Transverse colon (tissue), 4 donors: ENCODE data around the gene DLAT. TPM values are rescaled to one million over a fixed set of nuclear protein-coding genes. Genes with fewer than 3 reads are reported as not detected.

Source experiments
- DNase-seq: peaks from one replicate; pipeline ENCODE4 v3.0.0-alpha.2; 2019
- H3K27ac ChIP-seq, 4 donors: fragments of 200-600 bp; sonication (generic); 2 replicates each; pipeline ENCODE4 v1.5.1; 2016 to 2018; ENCODE audit warnings: inconsistent platforms in 4 of 4
- H3K27me3 ChIP-seq: fragments of 200-600 bp; sonication (generic); 2 replicates; pipeline ENCODE4 v1.5.1; 2017; ENCODE audit warnings: inconsistent platforms
- H3K36me3 ChIP-seq, 4 donors: fragments of 200-600 bp; sonication (generic); 2 replicates each; pipeline ENCODE4 v1.5.1; 2017 to 2019; ENCODE audit warnings: inconsistent platforms in 4 of 4
- H3K4me1 ChIP-seq, 4 donors: fragments of 200-600 bp; sonication (generic); 2 replicates each; pipeline ENCODE4 v1.5.1; 2017 to 2020; ENCODE audit warnings: inconsistent platforms in 4 of 4
- H3K4me3 ChIP-seq, 4 donors: fragments of 200-600 bp; sonication (generic); 1 replicate in 1 of 4; 2 replicates in 3 of 4; pipeline versions ENCODE4 v1.5.1 to v1.6.1; 2017 to 2019; ENCODE audit warnings: inconsistent platforms in 4 of 4
- H3K9me3 ChIP-seq, 2 donors: fragments of 200-600 bp; sonication (generic); 2 replicates each; pipeline ENCODE4 v1.5.1; 2017 to 2019; ENCODE audit warnings: inconsistent platforms in 2 of 2
- EP300 ChIP-seq: sonication (generic); formaldehyde crosslinking; IDR thresholded peaks from one replicate; pipeline ENCODE4 v1.6.1; 2017; ENCODE audit warnings: antibody characterized with exemption, low read depth
- POLR2A ChIP-seq: fragments of 450-650 bp; IDR thresholded peaks from one replicate; pipeline ENCODE4 v1.6.1; 2016; ENCODE audit warnings: antibody characterized with exemption, mild to moderate bottlenecking, moderate library complexity
- POLR2AphosphoS5 ChIP-seq, 3 donors: sonication (generic); formaldehyde crosslinking; IDR thresholded peaks; one replicate each; pipeline ENCODE4 v1.6.1; 2016; ENCODE audit warnings: antibody characterized with exemption in 3 of 3
- WGBS, 2 donors: methylation state at CpG; one replicate each; pipeline ENCODE4 v1.1.5; 2018; ENCODE audit warnings: low coverage in 1 of 2; 5-methylcytosine and 5-hydroxymethylcytosine counted together
- in situ Hi-C, 4 donors: fragments of 200-750 bp; cut with MboI; loops; one replicate each; pipeline versions ENCODE4 v1.15.0 to v1.15.1; 2017; ENCODE audit warnings: low sequenced_read_pairs in 3 of 4, low pct_ligation_motif_present in 1 of 4, low pct_unique_long_range_greater_than_20kb in 1 of 4
- intact Hi-C: fragments of 100-400 bp; cut with DNase I; formaldehyde crosslinking; loops from one replicate; pipeline ENCODE4 v1.15.1; 2023; ENCODE audit warnings: low total_unique reads
- total RNA-seq, 4 donors: library from RNA; depleted of rRNA; stranded (reverse); fragments of >200 nt; gene quantifications; one replicate each; pipeline ENCODE4 v1.1.0, GENCODE V29; 2016
- TF ChIP-seq, protein P1 (sequence below), 5 experiments: fragments of 200-600 bp in 3 of 5; fragments of 450-650 bp in 2 of 5; sonication (generic) in 3 of 5; IDR thresholded peaks; 1 replicate in 2 of 5; 2 replicates in 3 of 5; pipeline ENCODE4 v1.5.1; 2016 to 2017; ENCODE audit warnings: antibody characterized with exemption in 5 of 5, inconsistent platforms in 3 of 5, mild to moderate bottlenecking in 2 of 5, moderate library complexity in 1 of 5

The DLAT gene
- total RNA-seq, 4 donors from 2014 or later = 20.2 to 40.3 (median 23.8) TPM

GRCh38 chr11:112029460-112029859 is 4.3 kb downstream of the DLAT start:
- no peak overlapping the region for H3K27ac ChIP-seq
- peaks cover 0 to 55% (median 24%) of the 10 kb centered on the region in 4 donors for H3K36me3 ChIP-seq
- no peak overlapping the region for H3K4me3 ChIP-seq
- TF ChIP-seq POLR2A (no peak), POLR2AphosphoS5 (IDR thresholded peaks at IDR 0.05) (no peak), EP300 (no peak)
- TF ChIP-seq, protein P1, sequence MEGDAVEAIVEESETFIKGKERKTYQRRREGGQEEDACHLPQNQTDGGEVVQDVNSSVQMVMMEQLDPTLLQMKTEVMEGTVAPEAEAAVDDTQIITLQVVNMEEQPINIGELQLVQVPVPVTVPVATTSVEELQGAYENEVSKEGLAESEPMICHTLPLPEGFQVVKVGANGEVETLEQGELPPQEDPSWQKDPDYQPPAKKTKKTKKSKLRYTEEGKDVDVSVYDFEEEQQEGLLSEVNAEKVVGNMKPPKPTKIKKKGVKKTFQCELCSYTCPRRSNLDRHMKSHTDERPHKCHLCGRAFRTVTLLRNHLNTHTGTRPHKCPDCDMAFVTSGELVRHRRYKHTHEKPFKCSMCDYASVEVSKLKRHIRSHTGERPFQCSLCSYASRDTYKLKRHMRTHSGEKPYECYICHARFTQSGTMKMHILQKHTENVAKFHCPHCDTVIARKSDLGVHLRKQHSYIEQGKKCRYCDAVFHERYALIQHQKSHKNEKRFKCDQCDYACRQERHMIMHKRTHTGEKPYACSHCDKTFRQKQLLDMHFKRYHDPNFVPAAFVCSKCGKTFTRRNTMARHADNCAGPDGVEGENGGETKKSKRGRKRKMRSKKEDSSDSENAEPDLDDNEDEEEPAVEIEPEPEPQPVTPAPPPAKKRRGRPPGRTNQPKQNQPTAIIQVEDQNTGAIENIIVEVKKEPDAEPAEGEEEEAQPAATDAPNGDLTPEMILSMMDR (IDR thresholded peaks at IDR 0.05) = no peak
- intact Hi-C loops (no loop called here), in situ Hi-C loops (no loop called here)
- WGBS, 2 donors = 50 to 83% methylated on average over 1 to 2 of the region's 2 CpGs
- no peaks in the 10 kb centered on the region for H3K9me3 ChIP-seq
- no peak for DNase-seq
- H3K27me3 ChIP-seq = no peaks in the 10 kb centered on the region
- H3K4me1 ChIP-seq = peaks cover 0 to 4% (median 3%) of the 10 kb centered on the region in 4 donors

- no peak for DNase-seq
- Histone ChIP-seq H3K9me3 (no peaks in the 10 kb centered on the region), H3K4me3 (no peak overlapping the region), H3K4me1 (no peaks in the 10 kb centered on the region), H3K36me3 (peaks cover 0 to 81% (median 33%) of the 10 kb centered on the region in 4 donors), H3K27ac (no peak overlapping the region), H3K27me3 (no peaks in the 10 kb centered on the region)
- TF ChIP-seq, protein P1 (IDR thresholded peaks at IDR 0.05) = no peak
- TF ChIP-seq POLR2A (no peak), POLR2AphosphoS5 (IDR thresholded peaks at IDR 0.05) (no peak), EP300 (no peak)
- intact Hi-C loops = no loop called here
- in situ Hi-C loops = no loop called here
- WGBS, 2 donors = 86 to 94% methylated on average over 3 of the region's 3 CpGs
These were observed 8.7 kb downstream of the DLAT start for GRCh38 chr11:112033902-112034301.

DNA sequence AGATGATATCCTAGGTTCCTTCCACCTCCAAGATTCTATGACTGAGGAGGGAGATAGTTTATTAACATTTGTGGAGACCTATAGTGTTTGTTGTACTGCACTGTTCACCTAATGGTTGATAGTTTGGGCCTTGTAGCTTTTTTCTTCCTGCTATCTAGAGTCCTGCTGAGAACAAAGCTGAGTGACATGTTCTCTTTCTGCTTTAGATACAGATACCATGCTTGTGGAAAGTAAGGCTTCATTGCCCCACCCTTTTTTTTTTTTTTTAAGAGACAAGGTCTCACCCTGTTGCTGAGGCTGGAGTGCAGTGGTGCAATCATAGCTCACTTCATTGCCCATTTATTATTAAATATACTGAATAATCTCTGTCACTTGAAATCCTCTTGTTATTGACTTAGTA is 12.3 kb downstream of the DLAT start:
- TF ChIP-seq, protein P1 (IDR thresholded peaks at IDR 0.05) = no peak
- TF ChIP-seq POLR2AphosphoS5 (IDR thresholded peaks at IDR 0.05) (no peak), POLR2A (no peak), EP300 (no peak)
- in situ Hi-C loops = no loop called here

GRCh38 chr11:112042161-112042960 is 17.2 kb downstream of the DLAT start:
- 44 to 49% methylated on average over 6 of the region's 6 CpGs for WGBS, 2 donors
- Histone ChIP-seq H3K4me3 (no peak overlapping the region), H3K9me3 (no peaks in the 10 kb centered on the region), H3K27ac (no peak overlapping the region), H3K4me1 (no peaks in the 10 kb centered on the region), H3K27me3 (no peaks in the 10 kb centered on the region), H3K36me3 (peaks cover 0 to 54% (median 29%) of the 10 kb centered on the region in 4 donors)
- in situ Hi-C loops = no loop called here
- DNase-seq = no peak
- intact Hi-C loops = no loop called here
- TF ChIP-seq POLR2A (no peak), POLR2AphosphoS5 (IDR thresholded peaks at IDR 0.05) (no peak), EP300 (no peak)
- TF ChIP-seq, protein P1 (IDR thresholded peaks at IDR 0.05) = no peak

More for the DNA sequence above, 12.3 kb downstream of the DLAT start:
- intact Hi-C loops = no loop called here
- H3K4me1 ChIP-seq = no peaks in the 10 kb centered on the region
- H3K27me3 ChIP-seq = no peaks in the 10 kb centered on the region
- DNase-seq = no peak
- no peak overlapping the region for H3K27ac ChIP-seq
- H3K36me3 ChIP-seq = peaks cover 0 to 58% (median 25%) of the 10 kb centered on the region in 4 donors
- H3K4me3 ChIP-seq = no peak overlapping the region
- H3K9me3 ChIP-seq = no peaks in the 10 kb centered on the region
